GM18858 (cell line): Measurements from ENCODE around the gene ST3GAL2.
"Not testable (repeated sequence)": the region's sequence is repeated elsewhere in the genome, so short reads cannot be mapped to it uniquely, and the experiment has no call there.

Source experiments
- ATAC-seq: cut with Tn5 transposase; IDR thresholded peaks from one replicate; pipeline ENCODE4 v1.9.1; 2021; ENCODE audit not compliant: unreplicated experiment

The ST3GAL2 gene

DNA sequence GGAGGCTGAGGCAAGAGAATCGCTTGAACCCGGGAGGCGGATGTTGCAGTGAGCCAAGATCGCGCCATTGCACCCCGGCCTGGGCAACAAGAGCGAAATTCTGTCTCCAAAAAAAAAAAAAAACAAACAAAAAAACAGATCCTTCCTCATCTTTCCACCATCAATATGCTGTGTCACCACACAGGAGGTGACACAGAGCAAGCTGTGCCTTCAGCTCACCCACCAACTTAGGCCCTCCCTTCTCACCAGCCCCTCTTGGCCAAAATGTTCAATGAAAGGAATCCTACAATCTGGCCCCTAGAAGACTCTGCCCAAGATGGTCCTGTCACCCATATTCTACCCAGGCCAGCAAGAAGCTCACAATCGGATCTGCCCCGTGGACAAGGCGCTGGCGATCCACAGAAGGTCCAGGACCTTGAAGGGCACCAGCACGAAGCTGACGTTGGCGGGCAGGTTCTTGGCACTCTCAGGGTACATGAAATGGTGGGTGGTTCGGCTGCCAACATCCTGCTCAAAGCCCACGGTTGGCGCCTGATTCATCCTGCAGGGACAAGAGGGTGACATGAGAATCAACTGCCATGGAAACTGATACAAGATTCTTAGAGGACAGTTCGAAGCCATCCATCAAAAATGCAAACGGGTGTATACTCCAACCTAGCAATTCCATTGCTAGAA, 50.8 kb downstream of the ST3GAL2 start:
- ATAC-seq = no peak

DNA sequence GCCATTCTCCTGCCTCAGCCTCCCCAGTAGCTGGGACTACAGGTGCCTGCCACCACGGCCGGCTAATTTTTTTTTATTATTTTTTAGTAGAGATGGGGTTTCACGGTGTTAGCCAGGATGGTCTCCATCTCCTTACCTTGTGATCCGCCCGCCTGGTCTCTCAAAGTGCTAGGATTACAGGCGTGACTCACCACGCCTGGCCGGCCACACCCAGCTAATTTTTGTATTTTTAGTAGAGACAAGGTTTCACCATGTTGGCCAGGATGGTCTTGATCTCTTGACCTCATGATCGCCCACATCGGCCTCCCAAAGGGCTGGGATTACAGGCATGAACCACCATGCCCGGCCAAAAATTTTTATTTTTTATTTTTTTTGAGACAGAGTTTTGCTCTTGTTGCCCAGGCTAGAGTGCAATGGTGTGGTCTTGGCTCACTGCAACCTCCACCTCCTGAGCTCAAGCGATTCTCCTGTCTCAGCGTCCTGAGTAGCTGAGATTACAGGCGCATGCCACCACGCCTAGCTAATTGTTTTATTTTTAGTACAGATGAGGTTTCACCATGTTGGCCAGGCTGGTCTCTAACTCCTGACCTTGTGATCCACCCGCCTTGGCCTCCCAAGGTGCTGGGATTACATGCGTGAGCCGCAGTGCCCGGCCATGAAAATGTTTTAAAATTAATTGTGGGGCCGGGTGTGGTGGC, 52.5 kb downstream of the ST3GAL2 start:
- ATAC-seq = not testable (repeated sequence)

DNA sequence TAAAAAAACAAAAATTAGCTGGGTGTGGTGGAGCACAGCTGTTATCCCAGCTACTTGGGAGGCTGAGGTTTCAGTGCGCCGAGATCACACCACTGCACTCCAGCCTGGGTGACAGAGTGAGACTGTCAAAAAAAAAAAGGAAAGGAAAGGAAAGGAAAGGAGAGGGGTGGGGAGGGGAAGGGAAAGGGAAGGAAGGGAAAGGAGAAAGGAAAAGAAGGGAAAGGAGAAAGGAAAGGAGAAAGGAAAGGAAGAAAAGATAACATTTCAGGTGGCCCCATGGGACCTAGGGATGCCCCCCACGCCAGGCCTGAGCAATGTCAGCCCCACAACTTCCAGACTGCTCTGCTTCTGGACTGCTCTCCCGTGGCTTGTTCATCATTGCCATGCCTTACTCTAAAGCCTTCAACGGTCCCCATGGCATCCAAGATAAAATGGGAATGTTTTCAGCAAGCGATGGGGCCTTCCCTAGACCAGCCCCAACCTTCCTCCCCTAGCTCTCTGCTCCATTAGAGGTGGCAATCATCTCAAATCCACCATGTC, 55.4 kb downstream of the ST3GAL2 start:
- ATAC-seq = no peak

DNA sequence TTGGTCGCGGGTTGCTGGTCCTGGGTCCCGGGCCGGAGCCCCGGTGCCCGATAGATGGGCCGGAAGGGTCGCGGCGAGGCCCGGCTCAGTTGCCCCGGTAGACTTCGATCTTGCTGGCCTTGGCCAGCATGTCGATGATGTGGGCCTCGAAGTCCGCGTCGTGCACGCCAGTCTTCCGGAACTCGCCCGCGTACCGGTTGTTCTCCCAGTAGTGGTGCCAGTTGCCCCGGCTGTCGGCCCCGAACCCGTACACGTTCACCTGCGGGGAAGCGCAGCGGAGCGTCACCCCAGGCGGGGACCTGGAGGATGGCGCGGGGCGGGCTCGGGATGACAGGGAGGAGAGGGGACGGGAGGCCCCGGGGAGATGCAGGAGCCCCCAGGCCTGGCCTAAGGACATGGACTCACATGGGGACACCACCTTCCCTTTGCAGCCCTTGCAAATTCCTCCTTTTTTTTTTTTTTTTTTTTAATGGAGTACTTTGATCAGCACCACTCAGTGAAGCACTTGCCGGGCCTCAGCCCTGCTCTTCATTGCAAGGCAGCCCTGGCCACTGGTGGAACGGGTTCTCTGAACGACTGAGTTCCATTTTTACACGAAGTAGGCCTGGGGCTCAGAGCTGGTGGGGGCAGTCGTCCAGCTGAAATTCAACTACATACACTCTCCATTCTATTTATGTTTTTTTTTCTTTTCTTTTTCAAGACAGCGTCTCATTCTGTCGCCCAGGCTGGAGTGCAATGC, 57.1 kb downstream of the ST3GAL2 start:
- ATAC-seq = no peak

DNA sequence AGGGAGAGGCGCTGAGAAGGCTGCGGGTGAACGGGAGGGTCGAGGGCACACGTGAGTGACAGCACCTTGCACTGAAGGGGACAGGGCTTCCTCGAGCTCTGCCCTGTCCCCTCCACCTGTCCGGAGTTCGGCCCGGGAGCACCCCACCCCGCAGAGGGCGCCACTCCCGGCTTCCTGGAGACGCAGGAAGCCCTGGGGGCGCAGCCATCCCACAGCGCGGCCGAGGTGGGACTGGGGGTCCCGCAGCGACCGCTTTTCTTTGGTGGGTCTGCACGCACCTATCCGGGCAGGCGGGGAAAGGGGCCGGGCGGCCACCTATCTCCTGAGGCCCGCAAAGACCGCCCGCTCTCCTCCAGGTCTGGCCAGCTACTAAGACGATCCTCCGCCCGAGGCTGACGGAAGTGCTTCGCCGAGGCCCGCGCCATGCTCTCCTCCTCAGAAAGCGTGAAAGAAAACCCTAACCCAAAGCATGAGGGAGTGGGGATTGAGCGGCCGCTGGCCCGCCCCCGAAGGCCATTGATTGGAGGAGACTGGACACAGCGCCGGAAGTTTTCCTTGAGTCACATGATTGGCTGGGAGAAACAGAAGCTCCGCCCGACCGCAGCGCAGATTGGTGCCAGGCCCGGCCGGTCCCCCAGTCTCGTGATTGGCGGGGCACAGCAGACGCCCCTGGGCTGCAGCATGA, 57.8 kb downstream of the ST3GAL2 start:
- ATAC-seq = peak; percentile 86

DNA sequence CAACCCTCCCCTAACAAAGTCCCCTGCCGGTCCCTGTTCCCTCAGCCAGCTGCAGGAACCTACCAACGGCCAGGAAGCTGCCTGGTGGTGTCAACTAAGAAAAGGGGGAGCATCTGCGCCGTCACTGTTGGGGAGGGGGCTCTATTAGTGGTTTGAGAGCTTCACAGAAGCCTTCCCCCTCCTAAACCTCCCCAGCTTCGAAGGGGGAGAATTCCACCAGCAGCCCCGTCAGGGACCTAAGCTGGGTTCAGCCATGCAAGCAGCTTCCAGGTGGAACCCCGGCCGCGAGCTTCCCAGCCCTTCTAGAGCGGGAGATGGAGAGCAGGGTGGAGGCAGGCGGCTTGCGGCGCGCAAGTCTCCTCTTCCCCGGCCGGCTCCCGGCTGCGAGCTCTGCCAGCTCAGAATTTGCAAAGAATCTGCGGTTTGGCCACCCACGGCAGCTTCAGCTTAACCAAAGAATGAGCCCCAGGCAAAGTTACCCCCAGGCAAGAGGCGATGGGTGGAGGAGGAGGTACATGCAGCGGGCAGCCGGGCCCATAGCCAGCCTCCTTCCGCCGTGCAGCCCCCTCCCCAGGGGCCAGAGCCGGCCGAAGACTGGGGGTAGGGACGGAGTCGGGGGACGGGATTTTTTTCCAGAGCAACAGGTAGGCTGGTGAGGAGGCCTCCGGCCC, 58.5 kb downstream of the ST3GAL2 start:
- peak; percentile 7 for ATAC-seq

DNA sequence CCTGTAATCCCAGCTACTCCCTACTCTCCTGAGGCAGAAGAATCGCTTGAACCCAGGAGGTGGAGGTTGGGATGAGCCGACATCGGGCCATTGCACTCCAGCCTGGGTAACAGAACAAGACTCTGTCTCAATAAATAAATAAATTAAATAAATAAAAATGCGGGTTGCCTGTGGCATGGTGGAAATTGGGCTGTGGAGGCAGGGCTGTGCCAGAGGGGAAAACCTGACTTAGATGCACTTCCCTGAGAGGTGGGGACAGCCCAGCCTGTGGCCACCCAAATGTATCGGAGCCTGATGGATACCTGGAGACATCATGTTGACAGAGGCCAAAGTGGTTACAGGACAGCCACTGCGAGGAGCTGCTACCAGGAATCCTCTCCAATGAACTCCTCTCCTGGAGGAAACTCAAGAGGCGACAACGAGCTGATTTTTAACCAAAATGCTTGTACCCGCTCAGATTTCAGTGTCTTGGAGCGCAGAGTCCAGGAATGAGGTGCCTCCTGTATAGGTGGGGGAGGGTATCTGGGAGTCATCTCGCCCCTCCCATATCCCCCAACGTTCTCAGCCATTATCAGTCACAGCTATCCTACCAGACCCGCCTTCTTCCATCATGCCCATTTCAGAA, 59.9 kb downstream of the ST3GAL2 start:
- no peak for ATAC-seq

DNA sequence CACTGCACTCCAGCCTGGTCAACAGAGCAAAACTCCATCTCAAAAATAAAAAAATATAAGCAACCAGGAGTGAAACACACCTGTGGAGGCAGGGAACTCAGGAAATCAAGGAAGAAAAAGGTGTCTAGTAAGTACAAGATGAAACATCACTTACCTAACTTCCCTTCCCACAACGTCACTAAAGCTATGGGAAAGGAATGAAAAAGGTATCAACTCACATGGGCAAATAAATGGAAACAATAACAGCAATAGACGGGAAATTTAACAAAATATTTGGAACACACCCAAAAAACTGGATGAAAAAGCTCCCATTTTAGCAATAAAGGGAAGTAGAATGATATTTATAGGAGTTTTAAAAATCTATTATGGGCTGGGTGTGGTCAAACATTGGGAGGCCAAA, 61.1 kb downstream of the ST3GAL2 start:
- ATAC-seq = no peak

DNA sequence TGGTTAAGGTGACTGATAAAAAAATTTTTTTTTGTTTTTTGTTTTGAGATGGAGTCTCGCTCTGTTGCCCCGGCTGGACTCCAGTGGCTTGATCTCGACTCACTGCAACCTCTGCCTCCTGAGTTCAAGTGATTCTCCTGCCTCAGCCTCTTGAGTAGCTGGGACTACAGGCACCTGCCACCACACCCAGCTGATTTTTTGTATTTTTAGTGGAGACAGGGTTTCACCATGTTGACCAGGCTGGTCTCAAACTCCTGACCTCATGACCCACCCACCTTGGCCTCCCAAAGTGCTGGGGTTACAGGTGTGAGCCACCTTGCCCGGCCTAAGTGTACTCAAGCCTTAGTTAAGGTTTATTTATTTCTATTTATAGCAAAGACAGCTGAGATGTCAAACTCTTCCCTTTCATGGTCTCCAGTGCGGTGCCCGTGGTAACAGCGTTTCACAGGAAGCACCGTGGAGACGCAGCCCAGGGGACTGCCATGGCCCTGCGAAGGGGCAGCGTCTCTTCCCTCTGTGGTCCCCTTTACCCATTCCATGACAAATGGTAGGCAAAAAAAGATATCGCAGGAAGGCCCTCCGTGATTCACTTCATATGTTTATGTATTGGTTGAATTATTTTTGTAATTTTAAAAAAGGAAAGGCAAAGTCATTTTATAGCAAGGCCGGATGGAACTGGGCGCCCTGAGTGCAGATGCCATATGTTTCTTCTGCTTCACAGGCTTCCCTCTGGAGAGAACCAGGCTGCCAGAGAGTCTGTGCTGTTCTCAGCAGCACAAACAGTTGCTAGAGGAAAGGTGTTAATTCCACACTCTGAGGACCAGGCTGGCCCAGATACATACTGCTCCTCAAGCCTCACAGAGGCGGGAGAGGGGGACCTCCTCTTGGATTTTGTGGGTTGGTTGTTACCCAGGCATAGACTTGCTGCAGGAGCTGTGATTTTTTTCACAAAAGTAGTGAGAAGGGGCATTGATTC, 63.0 kb downstream of the ST3GAL2 start:
- no peak for ATAC-seq

DNA sequence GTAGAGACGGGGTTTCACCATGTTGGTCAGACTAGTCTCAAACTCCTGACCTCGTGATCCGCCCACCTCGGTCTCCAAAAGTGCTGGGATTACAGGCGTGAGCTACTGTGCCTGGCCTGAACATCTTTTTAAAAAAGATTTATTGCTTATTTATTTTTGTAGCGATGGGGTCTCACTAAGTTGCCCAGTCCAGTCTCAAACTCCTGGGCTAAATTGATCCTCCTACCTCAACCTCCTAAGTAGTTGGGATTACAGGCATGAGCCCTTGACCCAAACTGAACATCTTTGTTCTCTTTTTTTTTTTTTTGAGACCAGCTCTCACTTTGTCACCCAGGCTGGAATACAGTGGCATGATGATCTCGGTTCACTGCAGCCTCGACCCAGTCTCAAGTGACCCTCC, 64.7 kb downstream of the ST3GAL2 start:
- ATAC-seq = no peak

DNA sequence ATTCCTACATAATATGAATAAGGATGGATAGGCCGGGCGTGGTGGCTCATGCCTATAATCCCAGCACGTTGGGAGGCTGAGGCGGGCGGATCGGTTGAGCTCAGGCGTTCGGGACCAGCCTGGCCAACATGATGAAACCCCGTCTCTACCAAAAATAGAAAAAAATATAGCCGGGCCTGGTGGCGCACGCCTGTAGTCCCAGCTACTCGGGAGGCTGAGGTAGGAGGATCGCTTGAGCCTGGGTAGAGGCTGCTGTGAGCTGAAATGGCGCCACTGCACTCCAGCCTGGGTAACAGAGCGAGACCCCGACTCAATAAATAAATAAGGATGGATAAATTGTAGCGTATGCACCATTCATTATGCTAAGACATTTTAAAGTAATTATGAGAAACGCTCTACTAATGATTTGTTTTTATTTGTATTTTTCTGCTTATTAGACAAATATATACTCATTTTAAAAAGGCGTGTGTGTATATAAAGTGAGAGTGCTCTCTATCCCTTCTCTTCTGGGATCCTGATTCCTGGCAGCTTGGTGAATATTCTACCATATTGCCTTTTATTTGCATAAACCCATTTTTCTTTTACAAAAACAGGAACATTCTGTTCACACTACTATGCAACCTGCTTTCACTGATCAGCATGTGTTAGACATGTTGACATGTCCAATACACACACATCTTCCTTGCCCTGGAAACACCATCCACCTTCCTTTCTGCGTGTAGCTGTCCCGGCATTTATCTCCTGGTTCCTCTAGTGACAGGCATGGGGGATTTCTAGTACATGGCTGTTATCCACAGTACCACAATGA, 65.8 kb downstream of the ST3GAL2 start:
- no peak for ATAC-seq

DNA sequence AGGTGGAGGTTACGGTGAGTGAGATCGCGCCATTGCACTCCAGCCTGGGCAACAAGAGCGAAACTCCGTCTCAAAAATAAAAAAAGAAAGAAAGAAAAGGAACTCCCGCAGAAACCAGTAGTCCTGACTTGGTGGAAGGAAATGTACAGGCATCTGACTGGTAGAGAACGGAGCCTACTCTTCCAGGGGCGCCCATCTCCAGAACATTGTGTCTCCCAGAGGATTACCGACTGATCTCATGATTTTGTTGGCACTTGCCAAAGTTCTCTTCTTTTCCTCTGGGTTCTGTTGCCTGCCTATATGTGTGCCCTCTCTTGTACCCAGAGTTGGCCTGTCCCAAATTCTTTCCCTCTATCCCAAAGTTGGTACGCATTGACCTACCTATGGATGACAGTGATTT, 68.0 kb downstream of the ST3GAL2 start:
- ATAC-seq = no peak

DNA sequence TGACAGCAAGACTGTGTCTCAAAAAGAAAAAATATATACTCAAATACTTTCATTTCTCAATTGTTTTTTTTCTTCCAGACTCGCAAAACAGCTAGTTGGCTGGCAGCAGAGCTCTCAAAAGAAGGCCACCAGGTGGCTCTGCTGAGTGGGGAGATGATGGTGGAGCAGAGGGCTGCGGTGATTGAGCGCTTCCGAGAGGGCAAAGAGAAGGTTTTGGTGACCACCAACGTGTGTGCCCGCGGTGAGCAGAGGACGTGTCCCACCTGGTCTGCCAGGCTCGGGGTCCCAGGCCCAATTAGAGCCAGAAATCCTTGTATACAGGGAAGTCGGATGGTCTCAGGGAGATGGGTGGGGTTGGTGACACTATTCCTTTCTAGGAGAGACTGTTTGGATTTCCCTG, 68.8 kb downstream of the ST3GAL2 start:
- ATAC-seq = not testable (repeated sequence)

DNA sequence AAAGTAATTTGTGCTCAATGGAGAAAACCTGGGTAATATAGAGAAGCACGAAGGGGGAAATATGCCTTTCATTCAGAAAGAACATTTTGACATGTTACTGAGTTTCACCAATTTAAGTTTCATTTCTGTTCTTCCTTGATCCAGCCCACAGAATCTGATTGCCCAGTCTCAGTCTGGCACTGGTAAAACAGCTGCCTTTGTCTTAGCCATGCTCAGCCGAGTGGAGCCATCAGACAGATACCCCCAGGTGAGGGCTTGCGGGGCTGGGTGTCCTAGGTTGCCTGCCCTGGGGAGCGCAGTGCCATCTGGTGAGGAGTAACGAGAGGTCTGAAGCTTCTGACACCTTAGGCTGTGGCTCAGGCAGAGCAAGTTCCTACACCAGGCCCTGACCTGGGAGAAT, 74.5 kb downstream of the ST3GAL2 start:
- ATAC-seq = no peak

DNA sequence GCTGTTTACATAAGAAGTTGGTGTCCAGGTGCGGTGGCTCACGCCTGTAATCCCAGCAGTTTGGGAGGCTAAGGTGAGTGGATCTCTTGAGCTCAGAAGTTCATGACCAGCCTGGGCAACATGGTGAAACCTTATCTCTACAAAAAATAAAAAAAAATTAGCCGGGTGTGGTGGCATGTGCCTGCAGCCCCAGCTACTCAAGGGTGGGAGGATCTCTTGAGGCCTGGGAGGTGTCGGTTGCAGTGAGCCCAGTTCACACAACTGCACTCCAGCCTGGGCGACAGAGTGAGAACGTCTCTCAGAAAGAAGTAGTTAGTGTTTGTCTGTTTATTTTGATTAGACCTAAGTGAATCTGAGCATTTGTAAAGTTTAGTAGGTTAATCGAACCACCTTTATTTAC, 79.3 kb downstream of the ST3GAL2 start:
- ATAC-seq = no peak

DNA sequence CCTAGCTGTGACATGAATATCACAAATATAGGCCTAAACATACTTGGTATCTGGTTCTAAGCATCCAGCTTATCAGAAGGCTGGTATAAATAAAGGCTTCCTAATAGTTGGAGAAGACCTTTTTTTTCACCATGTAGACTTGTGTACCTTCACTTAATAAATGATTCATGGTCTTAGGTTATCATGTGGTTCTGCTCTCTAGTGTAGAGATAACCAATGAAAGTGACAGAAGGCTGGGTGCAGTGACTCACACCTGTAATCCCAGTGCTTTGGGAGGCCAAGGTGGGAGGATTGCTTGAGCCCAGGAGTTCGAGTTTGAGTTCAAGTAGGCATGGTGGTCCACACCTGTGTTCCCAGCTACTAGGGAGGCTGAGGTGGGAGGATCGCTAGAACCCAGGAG, 89.1 kb downstream of the ST3GAL2 start:
- ATAC-seq = no peak

DNA sequence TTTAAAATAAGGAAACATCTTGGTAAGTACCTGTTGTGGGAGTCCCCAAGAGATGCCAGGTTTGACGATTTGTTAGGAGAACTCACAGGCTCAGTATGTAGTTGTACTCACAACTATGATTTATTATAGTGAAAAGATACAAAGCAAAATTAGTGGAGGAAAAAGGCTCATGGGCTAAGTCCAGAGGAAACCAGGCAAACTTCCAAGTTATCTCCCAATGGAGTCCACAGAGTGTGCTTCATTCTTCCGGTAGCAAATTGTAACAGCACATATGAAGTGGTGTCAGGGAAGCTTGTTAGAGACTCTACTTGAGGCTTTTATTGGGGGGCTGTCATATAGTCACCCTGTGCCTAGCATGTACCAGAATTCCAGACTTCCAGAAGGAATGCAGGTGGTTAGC, 89.9 kb downstream of the ST3GAL2 start:
- ATAC-seq = no peak

DNA sequence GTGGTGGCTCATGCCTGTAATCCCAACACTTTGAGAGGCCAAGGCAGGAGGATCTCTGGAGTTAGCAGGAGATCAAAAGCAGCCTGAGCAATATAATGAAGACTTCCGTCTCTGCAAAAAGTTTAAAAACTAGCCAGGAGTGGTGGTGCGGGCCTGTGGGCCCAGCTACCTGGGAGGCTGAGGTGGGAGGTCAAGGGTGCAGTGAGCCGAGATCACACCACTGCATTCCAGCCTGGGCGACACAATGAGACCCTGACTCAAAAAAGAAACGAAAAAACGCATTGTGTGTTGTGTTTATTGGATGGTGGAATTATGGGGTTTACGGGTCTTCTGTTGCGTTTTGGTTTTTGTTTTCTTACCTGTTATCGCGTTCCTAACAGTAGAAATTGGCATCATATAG, 93.1 kb downstream of the ST3GAL2 start:
- ATAC-seq = no peak
